SK-N-DZ (cell line): ENCODE results near the gene SLC39A1.

Experiments used
- DNase-seq: peaks from one replicate; pipeline ENCODE4 v3.0.0-alpha.2; 2015; ENCODE audit warnings: low spot score

SLC39A1 gene

GRCh38 chr1:153977250-153978240, 14.2 kb upstream of the SLC39A1 start, which contains the start of gene JTB:
TSS of gene JTB (minus strand) at chr1:153977674. CDS start at chr1:153977252, 422 bp downstream.
- DNase-seq = peak; percentile 87

GRCh38 chr1:153976819-153977249, 13.5 kb upstream of the SLC39A1 start:
- DNase-seq = no peak

- DNase-seq = no peak
Measured at GRCh38 chr1:153973525-153973924, 10.2 kb upstream of the SLC39A1 start.

- no peak for DNase-seq
Measured at GRCh38 chr1:153973071-153973470, 9.7 kb upstream of the SLC39A1 start.

GRCh38 chr1:153970346-153970745, 7.0 kb upstream of the SLC39A1 start:
- no peak for DNase-seq

GRCh38 chr1:153968972-153969371, 5.6 kb upstream of the SLC39A1 start:
- DNase-seq = no peak

GRCh38 chr1:153968408-153968807, 5.1 kb upstream of the SLC39A1 start:
- no peak for DNase-seq

- DNase-seq = no peak
Measured at GRCh38 chr1:153968000-153968363, 4.6 kb upstream of the SLC39A1 start.

GRCh38 chr1:153967107-153967999, 4.0 kb upstream of the SLC39A1 start, which contains the start of gene CREB3L4:
TSS of gene CREB3L4 (plus strand) at chr1:153967902. CDS start at chr1:153968526, 624 bp downstream.
- peak; percentile 100 for DNase-seq

GRCh38 chr1:153963850-153964331, 554 bp upstream of the SLC39A1 start:
- no peak for DNase-seq

- no peak for DNase-seq
Measured at GRCh38 chr1:153962088-153963029, 978 bp downstream of the SLC39A1 start.

GRCh38 chr1:153961421-153961820, 1.9 kb downstream of the SLC39A1 start:
- DNase-seq = no peak

- DNase-seq = no peak
Measured at GRCh38 chr1:153960206-153960605, 3.1 kb downstream of the SLC39A1 start.

GRCh38 chr1:153959454-153959853, 3.9 kb downstream of the SLC39A1 start:
- no peak for DNase-seq

- no peak for DNase-seq
Measured at GRCh38 chr1:153958961-153959260, 4.4 kb downstream of the SLC39A1 start.

GRCh38 chr1:153958111-153958960, 5.0 kb downstream of the SLC39A1 start, which contains the start of gene CRTC2:
TSS of gene CRTC2 (minus strand) at chr1:153958612. CDS start at chr1:153958497, 115 bp downstream.
- DNase-seq = peak; percentile 100

GRCh38 chr1:153957744-153958110, 5.6 kb downstream of the SLC39A1 start:
- DNase-seq = no peak

GRCh38 chr1:153956997-153957715, 6.2 kb downstream of the SLC39A1 start:
- DNase-seq = no peak

- no peak for DNase-seq
Measured at GRCh38 chr1:153954826-153955225, 8.5 kb downstream of the SLC39A1 start.
